ENCODE measurements around the gene RFT1. TPM values are rescaled to one million over a fixed set of nuclear protein-coding genes. Genes with fewer than 3 reads are reported as not detected.

The RFT1 gene
- total RNA-seq, 1 donor from 2014 or later, result 33.3 TPM

DNA sequence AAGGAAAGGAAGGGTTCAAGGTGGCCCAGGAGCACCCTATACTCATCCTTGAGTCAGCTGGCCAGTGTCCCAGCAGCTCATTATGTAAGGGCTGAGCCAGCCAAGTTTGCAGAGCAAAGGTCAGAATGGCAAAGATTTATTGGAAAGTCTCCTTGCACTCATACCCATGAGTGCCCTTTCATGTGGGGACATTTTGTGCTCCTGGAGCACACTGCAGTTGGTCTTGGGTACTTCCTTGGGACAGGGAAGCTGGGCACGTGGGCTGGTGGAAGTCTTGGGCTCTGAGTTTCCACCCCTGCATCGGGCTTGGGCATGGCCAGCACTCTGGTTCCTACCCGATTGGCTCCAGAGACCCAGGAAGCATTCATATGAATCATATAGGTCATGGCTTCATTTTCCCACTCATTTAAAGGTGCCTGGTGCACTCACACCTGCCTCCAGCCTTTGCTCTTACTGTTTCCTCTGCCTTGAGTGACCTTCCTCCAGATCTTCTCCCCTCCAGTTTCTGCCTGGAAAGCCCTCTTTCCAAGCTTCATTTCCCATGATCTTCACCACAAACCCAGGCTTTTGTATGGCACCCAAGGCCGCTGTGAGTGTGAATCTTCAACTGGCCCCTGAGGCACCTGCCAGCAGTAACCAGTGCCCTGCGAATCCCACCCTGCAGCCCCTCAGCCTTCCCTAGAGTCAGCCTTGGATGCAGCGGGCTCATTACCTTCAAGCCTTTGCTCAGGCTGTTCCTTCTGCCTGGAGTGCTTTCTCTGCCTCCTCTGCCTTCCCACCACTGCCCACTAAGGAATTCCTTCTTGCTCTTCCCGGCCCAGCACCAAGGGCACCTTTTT lies 20.2 kb upstream of the RFT1 start:
- no peak for DNase-seq (ENCODE audit: low spot score)

GRCh38 chr3:53149699-53150098 lies 19.5 kb upstream of the RFT1 start:
- DNase-seq (ENCODE audit: low spot score), result no peak

GRCh38 chr3:53149006-53149690 lies 18.9 kb upstream of the RFT1 start:
- no peak for DNase-seq (ENCODE audit: low spot score)

- DNase-seq (ENCODE audit: low spot score), result no peak
These were observed 17.7 kb upstream of the RFT1 start for GRCh38 chr3:53147903-53148400.

- DNase-seq (ENCODE audit: low spot score), result no peak
These were observed 17.1 kb upstream of the RFT1 start for GRCh38 chr3:53147151-53147902.

DNA sequence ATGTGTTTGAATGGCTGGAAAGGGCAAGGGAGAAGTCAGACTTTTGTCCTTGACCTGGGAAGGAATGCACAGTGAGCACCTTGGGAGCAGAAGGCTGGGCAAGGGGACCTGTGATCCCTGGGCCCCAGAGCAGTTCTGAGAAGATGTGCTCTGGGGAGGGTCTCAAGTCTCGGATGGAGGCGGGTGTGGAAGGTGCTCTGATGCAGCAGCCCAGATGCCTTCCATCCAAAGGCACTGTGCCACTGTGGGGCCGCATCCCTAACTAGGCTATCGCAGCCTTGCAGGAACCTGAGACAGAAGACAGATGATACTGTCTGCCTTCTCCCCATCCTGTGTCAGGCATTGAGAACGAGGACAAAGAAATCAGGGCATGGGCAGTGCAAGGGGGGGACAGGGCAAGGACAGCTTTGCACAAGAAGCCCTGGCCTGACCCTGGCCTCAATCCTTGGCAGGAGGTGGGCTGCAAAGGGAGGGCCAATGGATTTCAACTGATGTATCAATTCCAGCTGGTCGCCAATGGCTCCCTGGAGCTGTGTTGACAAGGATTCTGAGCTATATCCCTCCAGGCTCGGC lies 16.2 kb upstream of the RFT1 start:
- DNase-seq (ENCODE audit: low spot score), result no peak

GRCh38 chr3:53145713-53146080 lies 15.5 kb upstream of the RFT1 start:
- DNase-seq (ENCODE audit: low spot score), result no peak

- no peak for DNase-seq (ENCODE audit: low spot score)
These were observed 14.9 kb upstream of the RFT1 start for GRCh38 chr3:53144862-53145712.

DNA sequence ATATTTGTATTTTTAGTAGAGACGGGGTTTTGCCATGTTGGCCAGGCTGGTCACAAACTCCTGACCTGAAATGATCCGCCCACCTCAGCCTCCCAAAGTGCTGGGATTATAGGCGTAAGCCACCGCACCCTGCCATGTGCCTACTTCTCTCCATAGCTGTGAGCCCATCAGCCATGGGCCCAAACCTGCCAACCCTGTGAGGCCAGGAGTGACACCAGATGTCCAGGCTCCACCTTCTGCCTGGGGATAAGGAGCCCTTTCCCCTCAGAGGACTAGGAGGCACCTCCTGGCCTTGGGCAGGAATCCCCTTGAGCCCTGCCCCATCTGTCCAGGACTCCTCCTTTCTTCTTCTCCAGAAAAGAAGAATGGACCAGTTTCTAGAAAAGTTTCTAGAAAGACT lies 14.2 kb upstream of the RFT1 start:
- DNase-seq (ENCODE audit: low spot score), result no peak

- no peak for DNase-seq (ENCODE audit: low spot score)
These were observed 12.8 kb upstream of the RFT1 start for GRCh38 chr3:53142986-53143385.

DNA sequence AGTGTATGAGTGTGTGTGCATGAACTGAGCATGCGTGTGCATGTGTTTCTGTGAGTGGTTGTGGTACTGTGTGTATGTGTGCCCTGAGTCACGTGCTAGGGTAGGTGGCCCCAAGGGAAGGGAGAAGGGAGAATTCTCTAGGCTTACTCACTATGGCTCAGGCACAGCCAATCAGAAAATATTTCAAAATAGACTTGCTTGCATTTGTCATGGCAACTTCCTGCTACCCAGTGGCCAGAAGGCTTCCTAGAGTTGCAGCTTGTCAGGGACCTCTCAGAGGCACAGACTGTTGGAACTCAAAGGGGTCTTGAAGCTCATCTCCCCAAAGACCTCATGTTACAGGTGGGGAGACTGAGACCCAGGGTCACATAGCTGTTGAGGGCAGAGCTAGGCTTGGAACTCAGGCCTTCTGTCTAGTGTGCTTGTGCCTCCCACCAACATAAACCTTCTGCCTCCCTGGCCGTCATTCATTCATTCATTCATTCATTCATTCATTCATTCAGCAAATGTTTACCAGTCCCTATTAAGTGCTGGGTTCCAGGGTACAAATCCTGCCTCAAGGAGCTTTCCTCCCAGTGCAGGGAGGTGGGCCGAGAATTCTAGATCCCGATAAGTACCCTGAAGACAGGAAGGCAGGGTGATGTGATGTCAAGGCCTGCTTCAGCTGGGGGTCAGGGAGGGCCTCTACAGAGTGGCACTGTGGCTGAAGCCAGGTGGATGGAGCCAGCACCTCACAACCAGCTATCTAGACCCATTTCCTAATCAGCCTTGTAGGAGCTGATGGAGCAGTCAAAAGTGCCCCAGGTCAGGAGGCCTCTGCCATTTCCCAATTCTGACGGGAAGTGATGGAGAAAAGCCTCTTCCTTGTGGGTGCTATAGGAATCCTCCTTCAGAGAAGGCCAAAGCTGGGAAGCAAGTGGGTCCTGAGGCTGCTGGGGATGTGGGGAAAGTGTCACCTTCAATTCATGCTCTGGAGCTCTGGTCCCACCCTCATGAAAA lies 10.9 kb upstream of the RFT1 start:
- no peak for DNase-seq (ENCODE audit: low spot score)

DNA sequence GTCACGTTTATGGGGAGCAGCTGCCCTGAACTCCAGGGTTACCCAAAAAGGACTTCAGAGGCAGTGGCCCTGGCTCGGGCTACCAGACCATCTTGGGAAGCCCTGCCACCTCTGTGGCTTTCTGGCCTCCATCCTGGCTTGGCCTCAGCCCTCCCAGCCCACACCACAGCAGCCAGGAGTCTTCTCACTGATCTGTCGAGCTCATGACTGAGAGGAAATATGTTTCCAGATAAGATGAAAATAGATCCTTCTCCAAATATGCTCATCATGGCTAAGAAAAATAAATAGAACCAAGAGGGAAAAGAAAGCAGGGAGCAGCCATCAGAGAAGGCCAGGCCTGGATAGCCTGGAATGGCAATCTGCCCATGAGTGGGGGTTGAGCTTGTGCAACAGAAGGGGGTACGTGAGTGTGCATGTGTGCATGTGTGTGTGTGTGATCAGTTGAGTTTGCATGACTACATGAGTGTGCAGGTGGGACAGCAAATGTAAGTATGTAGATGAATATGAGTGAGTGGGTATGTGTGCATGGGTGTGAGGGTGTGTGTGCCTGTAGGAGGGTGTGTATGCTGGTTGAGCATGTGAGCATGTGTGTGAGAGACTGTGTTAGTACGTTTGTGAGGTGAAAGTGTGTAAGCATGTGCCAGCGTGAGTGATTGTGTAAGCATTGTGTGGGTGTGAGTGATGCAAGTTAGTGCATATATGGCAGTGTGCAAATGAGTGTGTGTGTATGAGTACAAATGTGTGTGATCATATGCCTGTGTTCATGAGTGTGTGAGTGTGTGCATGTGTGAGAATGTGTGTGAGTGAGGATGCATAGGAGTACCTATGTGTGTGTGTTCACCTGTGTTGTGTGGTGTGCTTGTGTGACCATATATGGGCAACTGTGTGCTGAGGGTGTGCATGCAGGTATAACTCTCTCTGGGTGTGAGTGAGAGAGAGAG lies 9.9 kb upstream of the RFT1 start:
- no peak for DNase-seq (ENCODE audit: low spot score)

- no peak for DNase-seq (ENCODE audit: low spot score)
These were observed 7.7 kb upstream of the RFT1 start for GRCh38 chr3:53137835-53138446.

DNA sequence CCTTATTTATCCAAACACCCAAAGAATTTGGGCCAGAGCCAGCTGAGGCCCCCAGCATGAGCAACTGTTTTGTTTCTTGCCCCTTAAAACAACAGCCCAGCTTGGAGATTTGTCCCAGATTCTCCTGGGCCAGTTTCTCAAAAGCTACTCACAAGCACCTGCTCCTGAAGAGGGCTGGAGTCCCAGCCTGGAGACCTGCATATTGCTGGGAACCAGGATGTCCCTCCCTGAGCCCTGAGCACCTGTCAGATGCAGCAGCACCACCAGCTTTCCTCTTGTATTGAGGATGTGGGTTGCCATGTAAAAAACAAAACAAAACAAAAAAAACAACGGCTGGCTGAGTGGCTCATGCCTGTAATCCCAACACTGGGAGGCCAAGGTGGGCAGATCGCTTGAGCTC lies 7.0 kb upstream of the RFT1 start:
- DNase-seq (ENCODE audit: low spot score), result no peak

GRCh38 chr3:53134631-53135232 lies 4.5 kb upstream of the RFT1 start:
- peak; percentile 85 for DNase-seq (ENCODE audit: low spot score)

GRCh38 chr3:53132347-53132746 lies 2.1 kb upstream of the RFT1 start:
- no peak for DNase-seq (ENCODE audit: low spot score)

GRCh38 chr3:53131096-53131495 lies 861 bp upstream of the RFT1 start:
- DNase-seq (ENCODE audit: low spot score), result no peak

GRCh38 chr3:53129344-53129743 lies 891 bp downstream of the RFT1 start:
- DNase-seq (ENCODE audit: low spot score), result no peak

Data from ureter (tissue), 1 donor.